ENCODE measurements around the gene RAB15. TPM values are rescaled to one million over a fixed set of nuclear protein-coding genes. Genes with fewer than 3 reads are reported as not detected.

Gene RAB15
- total RNA-seq, 1 experiment from 2014 or later = 0.28 TPM

GRCh38 chr14:64953310-64953654 lies 18.9 kb downstream of the RAB15 start:
- no peak overlapping the region for H3K27ac Mint-ChIP-seq (ENCODE audit: low read depth, unreplicated experiment)
- H3K9me3 Mint-ChIP-seq (ENCODE audit: unreplicated experiment) = no peaks in the 10 kb centered on the region
- ChIA-PET POLR2A (interaction anchor here (0.7 to 1.2 kb wide), 2 partner anchors 10 to 23 kb away, joined by 3 to 4 read pairs; no protein-coding TSS in a partner anchor), CTCF (interaction anchor here (0.6 kb wide), 2 partner anchors 601 to 1003 kb away, joined by 3 to 5 read pairs; no protein-coding TSS in a partner anchor)
- H3K36me3 Mint-ChIP-seq (ENCODE audit: insufficient read depth, unreplicated experiment) = peaks cover 5% of the 10 kb centered on the region
- no peak overlapping the region for H3K4me3 Mint-ChIP-seq (ENCODE audit: unreplicated experiment)
- BruUV-seq (replicated peaks) = no TSS peak
- no peak for TF ChIP-seq CTCF (IDR thresholded peaks at IDR 0.05; ENCODE audit: unreplicated experiment)
- intact Hi-C loops (cut with micrococcal nuclease) = no loop called here
- H3K4me1 Mint-ChIP-seq (ENCODE audit: insufficient read depth, unreplicated experiment) = no peaks in the 10 kb centered on the region
- H3K27me3 Mint-ChIP-seq (ENCODE audit: insufficient read depth, unreplicated experiment) = no peaks in the 10 kb centered on the region
- DNase-seq (ENCODE audit: unreplicated experiment) = no peak

GRCh38 chr14:64952598-64953309 lies 19.4 kb downstream of the RAB15 start:
- intact Hi-C loops (cut with micrococcal nuclease) = no loop called here
- peaks cover 5% of the 10 kb centered on the region for H3K36me3 Mint-ChIP-seq (ENCODE audit: insufficient read depth, unreplicated experiment)
- TF ChIP-seq CTCF (IDR thresholded peaks at IDR 0.05; ENCODE audit: unreplicated experiment) = no peak
- CTCF ChIA-PET = interaction anchor here (0.6 kb wide), 3 partner anchors 33 to 1003 kb away, joined by 3 to 5 read pairs (median 3); no protein-coding TSS in a partner anchor
- DNase-seq (ENCODE audit: unreplicated experiment) = no peak
- H3K4me3 Mint-ChIP-seq (ENCODE audit: unreplicated experiment) = no peak overlapping the region
- no peak overlapping the region for H3K27ac Mint-ChIP-seq (ENCODE audit: low read depth, unreplicated experiment)
- no peaks in the 10 kb centered on the region for H3K9me3 Mint-ChIP-seq (ENCODE audit: unreplicated experiment)
- no peaks in the 10 kb centered on the region for H3K4me1 Mint-ChIP-seq (ENCODE audit: insufficient read depth, unreplicated experiment)
- POLR2A ChIA-PET = interaction anchor here (0.7 to 1.2 kb wide), 2 partner anchors 9 to 24 kb away, joined by 3 to 4 read pairs; no protein-coding TSS in a partner anchor
- H3K27me3 Mint-ChIP-seq (ENCODE audit: insufficient read depth, unreplicated experiment) = no peaks in the 10 kb centered on the region
- BruUV-seq (replicated peaks) = no TSS peak

- ChIA-PET CTCF (no interaction called here), POLR2A (no interaction called here)
- DNase-seq (ENCODE audit: unreplicated experiment) = no peak
- BruUV-seq (replicated peaks) = no TSS peak
- Mint-ChIP-seq H3K4me1 (ENCODE audit: insufficient read depth, unreplicated experiment) (no peaks in the 10 kb centered on the region), H3K27ac (ENCODE audit: low read depth, unreplicated experiment) (no peak overlapping the region), H3K4me3 (ENCODE audit: unreplicated experiment) (no peak overlapping the region), H3K27me3 (ENCODE audit: insufficient read depth, unreplicated experiment) (no peaks in the 10 kb centered on the region), H3K36me3 (ENCODE audit: insufficient read depth, unreplicated experiment) (peaks cover 5% of the 10 kb centered on the region), H3K9me3 (ENCODE audit: unreplicated experiment) (no peaks in the 10 kb centered on the region)
- intact Hi-C loops (cut with micrococcal nuclease) = no loop called here
- TF ChIP-seq CTCF (IDR thresholded peaks at IDR 0.05; ENCODE audit: unreplicated experiment) = no peak
Observed at GRCh38 chr14:64951724-64952123, 20.4 kb downstream of the RAB15 start.

GRCh38 chr14:64951291-64951690 lies 20.8 kb downstream of the RAB15 start:
- no peak for DNase-seq (ENCODE audit: unreplicated experiment)
- no TSS peak for BruUV-seq (replicated peaks)
- Mint-ChIP-seq H3K36me3 (ENCODE audit: insufficient read depth, unreplicated experiment) (peaks cover 5% of the 10 kb centered on the region), H3K4me1 (ENCODE audit: insufficient read depth, unreplicated experiment) (no peaks in the 10 kb centered on the region), H3K27me3 (ENCODE audit: insufficient read depth, unreplicated experiment) (no peaks in the 10 kb centered on the region), H3K4me3 (ENCODE audit: unreplicated experiment) (no peak overlapping the region), H3K27ac (ENCODE audit: low read depth, unreplicated experiment) (no peak overlapping the region), H3K9me3 (ENCODE audit: unreplicated experiment) (no peaks in the 10 kb centered on the region)
- CTCF ChIA-PET = no interaction called here
- no peak for TF ChIP-seq CTCF (IDR thresholded peaks at IDR 0.05; ENCODE audit: unreplicated experiment)
- POLR2A ChIA-PET = no interaction called here
- intact Hi-C loops (cut with micrococcal nuclease) = no loop called here

Measured in MCF 10A (cell line).